ENCODE measurements around the gene USP8. TPM values are rescaled to one million over a fixed set of nuclear protein-coding genes. Genes with fewer than 3 reads are reported as not detected.

USP8 gene
- total RNA-seq, 1 donor from 2014 or later, result 54.5 TPM

GRCh38 chr15:50414624-50415023, 9.6 kb upstream of the USP8 start:
- H3K4me2 ChIP-seq (ENCODE audit: low read length), result no peak overlapping the region
- H4K20me1 ChIP-seq (ENCODE audit: insufficient read depth, low read length), result no peaks in the 10 kb centered on the region
- no peak overlapping the region for H3K27ac ChIP-seq (ENCODE audit: low read depth, low read length)
- H3K9me3 Mint-ChIP-seq (ENCODE audit: unreplicated experiment), result no peaks in the 10 kb centered on the region
- H3K36me3 ChIP-seq (ENCODE audit: insufficient read depth, low read length), result no peaks in the 10 kb centered on the region
- no peak for DNase-seq (ENCODE audit: low read depth)
- H3K27ac Mint-ChIP-seq (ENCODE audit: unreplicated experiment), result no peak overlapping the region
- no peaks in the 10 kb centered on the region for H3K4me1 ChIP-seq (ENCODE audit: insufficient read depth, low read length)
- H3K27me3 ChIP-seq (ENCODE audit: insufficient read depth, low read length), result no peaks in the 10 kb centered on the region
- H3K4me3 ChIP-seq (ENCODE audit: insufficient read depth, low read depth, low read length), result no peak overlapping the region
- no peak overlapping the region for H2AFZ ChIP-seq (ENCODE audit: low read depth, low read length)
- no peaks in the 10 kb centered on the region for H3K36me3 Mint-ChIP-seq (ENCODE audit: low read depth, unreplicated experiment)
- H3K9me3 ChIP-seq (ENCODE audit: insufficient read depth, low read depth, low read length), result no peaks in the 10 kb centered on the region
- TF ChIP-seq EZH2 (IDR thresholded peaks at IDR 0.05; ENCODE audit: insufficient read depth, low read length), result no peak
- TF ChIP-seq CTCF (IDR thresholded peaks at IDR 0.05; ENCODE audit: insufficient read depth, low read depth, low read length), result no peak
- no peak overlapping the region for H3K9ac ChIP-seq (ENCODE audit: low read length)
- no peak overlapping the region for H3K4me3 Mint-ChIP-seq (ENCODE audit: unreplicated experiment)
- no peak for FAIRE-seq
- H3K27me3 Mint-ChIP-seq (ENCODE audit: low read depth, unreplicated experiment), result peaks cover 3% of the 10 kb centered on the region
- no peaks in the 10 kb centered on the region for H3K4me1 Mint-ChIP-seq (ENCODE audit: low read depth, unreplicated experiment)
- no peaks in the 10 kb centered on the region for H3K79me2 ChIP-seq (ENCODE audit: insufficient read depth, low read length)

- Histone ChIP-seq H4K20me1 (ENCODE audit: insufficient read depth, low read length) (no peaks in the 10 kb centered on the region), H3K9ac (ENCODE audit: low read length) (no peak overlapping the region), H3K4me2 (ENCODE audit: low read length) (no peak overlapping the region), H3K27me3 (ENCODE audit: insufficient read depth, low read length) (no peaks in the 10 kb centered on the region), H3K4me3 (ENCODE audit: insufficient read depth, low read depth, low read length) (no peak overlapping the region), H3K79me2 (ENCODE audit: insufficient read depth, low read length) (no peaks in the 10 kb centered on the region), H3K9me3 (ENCODE audit: insufficient read depth, low read depth, low read length) (no peaks in the 10 kb centered on the region), H3K36me3 (ENCODE audit: insufficient read depth, low read length) (no peaks in the 10 kb centered on the region), H3K4me1 (ENCODE audit: insufficient read depth, low read length) (no peaks in the 10 kb centered on the region), H3K27ac (ENCODE audit: low read depth, low read length) (no peak overlapping the region), H2AFZ (ENCODE audit: low read depth, low read length) (no peak overlapping the region)
- Mint-ChIP-seq H3K4me3 (ENCODE audit: unreplicated experiment) (no peak overlapping the region), H3K27ac (ENCODE audit: unreplicated experiment) (no peak overlapping the region), H3K27me3 (ENCODE audit: low read depth, unreplicated experiment) (peaks cover 3% of the 10 kb centered on the region), H3K9me3 (ENCODE audit: unreplicated experiment) (no peaks in the 10 kb centered on the region), H3K4me1 (ENCODE audit: low read depth, unreplicated experiment) (no peaks in the 10 kb centered on the region), H3K36me3 (ENCODE audit: low read depth, unreplicated experiment) (no peaks in the 10 kb centered on the region)
- TF ChIP-seq CTCF (IDR thresholded peaks at IDR 0.05; ENCODE audit: insufficient read depth, low read depth, low read length), result no peak
- TF ChIP-seq EZH2 (IDR thresholded peaks at IDR 0.05; ENCODE audit: insufficient read depth, low read length), result no peak
- FAIRE-seq, result no peak
- peak; percentile 13 for DNase-seq (ENCODE audit: low read depth)
Observed at GRCh38 chr15:50415752-50416404, 8.3 kb upstream of the USP8 start.

- Histone ChIP-seq H2AFZ (ENCODE audit: low read depth, low read length) (no peak overlapping the region), H3K27ac (ENCODE audit: low read depth, low read length) (no peak overlapping the region), H3K4me1 (ENCODE audit: insufficient read depth, low read length) (no peaks in the 10 kb centered on the region), H3K9ac (ENCODE audit: low read length) (no peak overlapping the region), H4K20me1 (ENCODE audit: insufficient read depth, low read length) (no peaks in the 10 kb centered on the region), H3K27me3 (ENCODE audit: insufficient read depth, low read length) (no peaks in the 10 kb centered on the region), H3K36me3 (ENCODE audit: insufficient read depth, low read length) (no peaks in the 10 kb centered on the region), H3K9me3 (ENCODE audit: insufficient read depth, low read depth, low read length) (no peaks in the 10 kb centered on the region), H3K4me2 (ENCODE audit: low read length) (no peak overlapping the region), H3K79me2 (ENCODE audit: insufficient read depth, low read length) (no peaks in the 10 kb centered on the region), H3K4me3 (ENCODE audit: insufficient read depth, low read depth, low read length) (no peak overlapping the region)
- DNase-seq (ENCODE audit: low read depth) (no peak), FAIRE-seq (no peak)
- Mint-ChIP-seq H3K4me1 (ENCODE audit: low read depth, unreplicated experiment) (no peaks in the 10 kb centered on the region), H3K27ac (ENCODE audit: unreplicated experiment) (peak overlapping the region; percentile 20), H3K36me3 (ENCODE audit: low read depth, unreplicated experiment) (no peaks in the 10 kb centered on the region), H3K4me3 (ENCODE audit: unreplicated experiment) (no peak overlapping the region), H3K9me3 (ENCODE audit: unreplicated experiment) (no peaks in the 10 kb centered on the region), H3K27me3 (ENCODE audit: low read depth, unreplicated experiment) (peaks cover 3% of the 10 kb centered on the region)
- TF ChIP-seq CTCF (IDR thresholded peaks at IDR 0.05; ENCODE audit: insufficient read depth, low read depth, low read length), result no peak
- no peak for TF ChIP-seq EZH2 (IDR thresholded peaks at IDR 0.05; ENCODE audit: insufficient read depth, low read length)
Observed at GRCh38 chr15:50416890-50417289, 7.3 kb upstream of the USP8 start.

Data from astrocyte (in vitro differentiated cells and primary cell).